ENCODE measurements around the gene CARD14.

The CARD14 gene

GRCh38 chr17:80169784-80170500, at the start of gene CARD14:
TSS of gene CARD14 (plus strand) at chr17:80170030. CDS start at chr17:80181439, 11,409 bp downstream.
- peak; percentile 35 for DNase-seq (ENCODE audit: low spot score)

GRCh38 chr17:80122026-80122575, 47.7 kb upstream of the CARD14 start:
- DNase-seq (ENCODE audit: low spot score) = no peak

GRCh38 chr17:80122926-80123505, 46.8 kb upstream of the CARD14 start:
- no peak for DNase-seq (ENCODE audit: low spot score)

GRCh38 chr17:80123791-80124190, 46.0 kb upstream of the CARD14 start:
- DNase-seq (ENCODE audit: low spot score) = no peak

GRCh38 chr17:80124351-80124981, 45.4 kb upstream of the CARD14 start:
- no peak for DNase-seq (ENCODE audit: low spot score)

GRCh38 chr17:80125656-80126448, 44.0 kb upstream of the CARD14 start:
- no peak for DNase-seq (ENCODE audit: low spot score)

GRCh38 chr17:80126449-80126715, 43.4 kb upstream of the CARD14 start:
- DNase-seq (ENCODE audit: low spot score) = no peak

GRCh38 chr17:80129006-80129565, 40.7 kb upstream of the CARD14 start:
- no peak for DNase-seq (ENCODE audit: low spot score)

GRCh38 chr17:80130992-80131391, 38.8 kb upstream of the CARD14 start:
- no peak for DNase-seq (ENCODE audit: low spot score)

- no peak for DNase-seq (ENCODE audit: low spot score)
These were observed 36.8 kb upstream of the CARD14 start for GRCh38 chr17:80132906-80133625.

GRCh38 chr17:80133626-80133970, 36.2 kb upstream of the CARD14 start:
- no peak for DNase-seq (ENCODE audit: low spot score)

GRCh38 chr17:80137131-80137530, 32.7 kb upstream of the CARD14 start:
- DNase-seq (ENCODE audit: low spot score) = no peak

- DNase-seq (ENCODE audit: low spot score) = no peak
These were observed 30.9 kb upstream of the CARD14 start for GRCh38 chr17:80138856-80139426.

- no peak for DNase-seq (ENCODE audit: low spot score)
These were observed 28.2 kb upstream of the CARD14 start for GRCh38 chr17:80141463-80142165.

- no peak for DNase-seq (ENCODE audit: low spot score)
These were observed 26.9 kb upstream of the CARD14 start for GRCh38 chr17:80142929-80143328.

- DNase-seq (ENCODE audit: low spot score) = no peak
These were observed 24.5 kb upstream of the CARD14 start for GRCh38 chr17:80145076-80146075.

- DNase-seq (ENCODE audit: low spot score) = peak; percentile 15
These were observed 23.5 kb upstream of the CARD14 start for GRCh38 chr17:80146121-80147034.
